Endothelial cell (in vitro differentiated cells): Measurements from ENCODE around the gene ATP4A. TPM values are rescaled to one million over a fixed set of nuclear protein-coding genes. Genes with fewer than 3 reads are reported as not detected.

ENCODE experiments used
- DNase-seq: peaks from one replicate; pipeline ENCODE4 v3.0.0; 2021; ENCODE audit warnings: low spot score
- H3K27ac Mint-ChIP-seq: one replicate; pipeline ENCODE4 v1.8.0; 2021; ENCODE audit warnings: mixed read lengths, inconsistent platforms; ENCODE audit not compliant: unreplicated experiment
- H3K27me3 Mint-ChIP-seq: one replicate; pipeline ENCODE4 v1.8.0; 2021; ENCODE audit warnings: mild to moderate bottlenecking, moderate library complexity, mixed read lengths, inconsistent platforms; ENCODE audit not compliant: unreplicated experiment
- H3K36me3 Mint-ChIP-seq: one replicate; pipeline ENCODE4 v1.8.0; 2021; ENCODE audit warnings: mild to moderate bottlenecking, low read depth, mixed read lengths, inconsistent platforms; ENCODE audit not compliant: unreplicated experiment
- H3K4me1 Mint-ChIP-seq: one replicate; pipeline ENCODE4 v1.8.0; 2021; ENCODE audit warnings: mild to moderate bottlenecking, mixed read lengths, inconsistent platforms; ENCODE audit not compliant: unreplicated experiment
- H3K4me3 Mint-ChIP-seq: one replicate; pipeline ENCODE4 v1.8.0; 2021; ENCODE audit warnings: mild to moderate bottlenecking, mixed read lengths, inconsistent platforms; ENCODE audit not compliant: unreplicated experiment
- H3K9me3 Mint-ChIP-seq: one replicate; pipeline ENCODE4 v1.8.0; 2021; ENCODE audit warnings: mixed read lengths, inconsistent platforms; ENCODE audit not compliant: unreplicated experiment
- CTCF ChIP-seq: fragments of 200-600 bp; sonication (generic); IDR thresholded peaks from one replicate; pipeline ENCODE4 v1.5.0; 2021; ENCODE audit warnings: antibody characterized with exemption; ENCODE audit not compliant: unreplicated experiment
- total RNA-seq: library from RNA; stranded (reverse); fragmentation: NEBNext Ultra II Directional; extraction: Animal tissue kit (Norgen Biotek cat#: 25700); gene quantifications from one replicate; pipeline ENCODE4 v1.2.1, GENCODE V29; 2021; ENCODE audit not compliant: unreplicated experiment

ATP4A gene
- total RNA-seq, 1 donor from 2014 or later: not detected

GRCh38 chr19:35509861-35510625, 53.4 kb downstream of the ATP4A start:
- DNase-seq: peak; percentile 88
- Mint-ChIP-seq H3K9me3 (no peaks in the 10 kb centered on the region), H3K4me3 (peak overlapping the region; percentile 90), H3K36me3 (peaks cover 5% of the 10 kb centered on the region), H3K4me1 (peaks cover 4% of the 10 kb centered on the region), H3K27me3 (peaks cover 15% of the 10 kb centered on the region), H3K27ac (peak overlapping the region; percentile 36)
- TF ChIP-seq CTCF: peak; percentile 96

- Mint-ChIP-seq H3K27ac (peak overlapping the region; percentile 49), H3K9me3 (no peaks in the 10 kb centered on the region), H3K4me1 (peaks cover 4% of the 10 kb centered on the region), H3K36me3 (peaks cover 5% of the 10 kb centered on the region), H3K4me3 (peak overlapping the region; percentile 90), H3K27me3 (peaks cover 13% of the 10 kb centered on the region)
- peak; percentile 23 for DNase-seq
- TF ChIP-seq CTCF: no peak
Measured at GRCh38 chr19:35509018-35509652, 54.3 kb downstream of the ATP4A start.

GRCh38 chr19:35508129-35508528, 55.3 kb downstream of the ATP4A start:
- TF ChIP-seq CTCF: no peak
- peaks cover 4% of the 10 kb centered on the region for H3K4me1 Mint-ChIP-seq
- H3K27me3 Mint-ChIP-seq: peaks cover 13% of the 10 kb centered on the region
- peaks cover 5% of the 10 kb centered on the region for H3K36me3 Mint-ChIP-seq
- no peak overlapping the region for H3K27ac Mint-ChIP-seq
- no peaks in the 10 kb centered on the region for H3K9me3 Mint-ChIP-seq
- no peak overlapping the region for H3K4me3 Mint-ChIP-seq
- no peak for DNase-seq

GRCh38 chr19:35507561-35507960, 55.9 kb downstream of the ATP4A start:
- H3K27me3 Mint-ChIP-seq: peaks cover 13% of the 10 kb centered on the region

More at GRCh38 chr19:35507561-35507960, 55.9 kb downstream of the ATP4A start:
- Mint-ChIP-seq H3K4me1 (peaks cover 4% of the 10 kb centered on the region), H3K9me3 (no peaks in the 10 kb centered on the region), H3K36me3 (peaks cover 8% of the 10 kb centered on the region), H3K4me3 (no peak overlapping the region), H3K27ac (no peak overlapping the region)
- DNase-seq: no peak
- no peak for TF ChIP-seq CTCF
